Right forelimb (tissue), 1 donor: ENCODE data around the gene SLC7A11.

Experiments
- DNase-seq: peaks from one replicate; pipeline ENCODE4 v3.0.0-alpha.2; 2018

The SLC7A11 gene

GRCh38 chr4:138204507-138204906, 37.6 kb downstream of the SLC7A11 start:
- DNase-seq = no peak

GRCh38 chr4:138202686-138203085, 39.5 kb downstream of the SLC7A11 start:
- DNase-seq = no peak

- no peak for DNase-seq
Measured at GRCh38 chr4:138200236-138200590, 41.9 kb downstream of the SLC7A11 start.

- no peak for DNase-seq
Measured at GRCh38 chr4:138199568-138200235, 42.4 kb downstream of the SLC7A11 start.

- no peak for DNase-seq
Measured at GRCh38 chr4:138196153-138196552, 46.0 kb downstream of the SLC7A11 start.

- DNase-seq = no peak
Measured at GRCh38 chr4:138193963-138194362, 48.2 kb downstream of the SLC7A11 start.

GRCh38 chr4:138192113-138192512, 50.0 kb downstream of the SLC7A11 start:
- no peak for DNase-seq

GRCh38 chr4:138190452-138190858, 51.7 kb downstream of the SLC7A11 start:
- DNase-seq = no peak

GRCh38 chr4:138189206-138189605, 52.9 kb downstream of the SLC7A11 start:
- DNase-seq = no peak

GRCh38 chr4:138188406-138189084, 53.6 kb downstream of the SLC7A11 start:
- no peak for DNase-seq

GRCh38 chr4:138185859-138186645, 56.1 kb downstream of the SLC7A11 start:
- no peak for DNase-seq

GRCh38 chr4:138184886-138185285, 57.3 kb downstream of the SLC7A11 start:
- no peak for DNase-seq

- no peak for DNase-seq
Measured at GRCh38 chr4:138182838-138183426, 59.2 kb downstream of the SLC7A11 start.

- peak; percentile 54 for DNase-seq
Measured at GRCh38 chr4:138181287-138181686, 60.9 kb downstream of the SLC7A11 start.

GRCh38 chr4:138178566-138178965, 63.6 kb downstream of the SLC7A11 start:
- no peak for DNase-seq

- no peak for DNase-seq
Measured at GRCh38 chr4:138177278-138177968, 64.7 kb downstream of the SLC7A11 start.

- no peak for DNase-seq
Measured at GRCh38 chr4:138174981-138175794, 67.0 kb downstream of the SLC7A11 start.

GRCh38 chr4:138164208-138164607, 77.9 kb downstream of the SLC7A11 start:
- DNase-seq = no peak

- no peak for DNase-seq
Measured at GRCh38 chr4:138163171-138163570, 79.0 kb downstream of the SLC7A11 start.

- no peak for DNase-seq
Measured at GRCh38 chr4:138162259-138162658, 79.9 kb downstream of the SLC7A11 start.

- DNase-seq = no peak
Measured at GRCh38 chr4:138161351-138161750, 80.8 kb downstream of the SLC7A11 start.

GRCh38 chr4:138158746-138159297, 83.3 kb downstream of the SLC7A11 start:
- no peak for DNase-seq
